Upper lobe of left lung (tissue), 4 donors: ENCODE measurements around the gene CES2.

Experiments
- EP300 ChIP-seq, 4 donors: sonication (generic); formaldehyde crosslinking; IDR thresholded peaks; one replicate each; pipeline ENCODE4 v1.5.1; 2017; ENCODE audit warnings: antibody characterized with exemption in 4 of 4, control low read depth in 2 of 4
- POLR2A ChIP-seq, 4 donors: fragments of 450-650 bp; IDR thresholded peaks; one replicate each; pipeline ENCODE4 v1.5.1; 2016 to 2017; ENCODE audit warnings: antibody characterized with exemption in 4 of 4, mild to moderate bottlenecking in 2 of 4
- POLR2AphosphoS5 ChIP-seq, 2 donors: sonication (generic); formaldehyde crosslinking; IDR thresholded peaks; one replicate each; pipeline ENCODE4 v1.5.1; 2017; ENCODE audit warnings: antibody characterized with exemption in 2 of 2
- TF ChIP-seq, protein P1 (sequence below), 6 experiments: fragments of 450-650 bp in 4 of 6; fragments of 200-600 bp in 2 of 6; sonication (generic) in 2 of 6; IDR thresholded peaks; one replicate each; pipeline ENCODE4 v1.5.1; 2016 to 2019; ENCODE audit warnings: antibody characterized with exemption in 6 of 6

DNA sequence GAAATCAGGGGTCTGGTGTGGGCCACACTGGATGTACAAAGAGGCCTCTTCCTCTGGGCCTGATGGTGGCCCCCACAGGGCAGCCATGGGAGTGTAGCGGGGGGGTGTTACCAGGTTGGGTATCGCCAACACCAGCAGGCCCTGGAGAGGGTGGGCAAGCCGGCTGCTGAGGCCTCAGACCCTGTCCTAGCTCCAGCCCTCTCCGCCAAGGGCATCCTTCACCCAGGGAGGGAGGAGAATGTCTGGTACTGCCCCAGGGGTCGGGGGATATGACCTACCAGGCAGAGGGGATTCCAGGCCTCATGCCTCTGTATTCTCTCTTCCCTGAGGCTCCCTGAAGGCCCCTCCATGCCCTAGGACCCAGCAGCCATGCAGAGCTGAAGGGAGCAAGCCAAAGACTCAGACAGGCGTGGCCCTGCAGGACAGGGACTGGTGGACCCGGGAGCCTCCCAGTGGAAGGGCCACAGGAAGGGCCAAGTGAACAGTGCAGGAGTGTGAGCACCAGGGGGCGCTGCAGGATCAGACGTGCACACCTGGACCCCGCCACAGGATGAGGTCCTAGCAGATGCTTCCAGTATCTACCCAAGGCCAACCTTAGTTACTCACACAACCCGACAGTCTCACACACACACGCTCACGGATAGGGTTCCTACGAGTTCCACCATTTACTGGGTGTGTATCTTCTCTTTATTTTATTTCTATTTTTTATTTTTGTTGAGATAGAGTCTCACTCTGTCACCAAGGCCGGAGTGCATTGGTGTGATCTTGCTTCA lies 42.2 kb downstream of the CES2 start:
- TF ChIP-seq POLR2A (IDR thresholded peaks at IDR 0.05) = no peak
- TF ChIP-seq, protein P1, sequence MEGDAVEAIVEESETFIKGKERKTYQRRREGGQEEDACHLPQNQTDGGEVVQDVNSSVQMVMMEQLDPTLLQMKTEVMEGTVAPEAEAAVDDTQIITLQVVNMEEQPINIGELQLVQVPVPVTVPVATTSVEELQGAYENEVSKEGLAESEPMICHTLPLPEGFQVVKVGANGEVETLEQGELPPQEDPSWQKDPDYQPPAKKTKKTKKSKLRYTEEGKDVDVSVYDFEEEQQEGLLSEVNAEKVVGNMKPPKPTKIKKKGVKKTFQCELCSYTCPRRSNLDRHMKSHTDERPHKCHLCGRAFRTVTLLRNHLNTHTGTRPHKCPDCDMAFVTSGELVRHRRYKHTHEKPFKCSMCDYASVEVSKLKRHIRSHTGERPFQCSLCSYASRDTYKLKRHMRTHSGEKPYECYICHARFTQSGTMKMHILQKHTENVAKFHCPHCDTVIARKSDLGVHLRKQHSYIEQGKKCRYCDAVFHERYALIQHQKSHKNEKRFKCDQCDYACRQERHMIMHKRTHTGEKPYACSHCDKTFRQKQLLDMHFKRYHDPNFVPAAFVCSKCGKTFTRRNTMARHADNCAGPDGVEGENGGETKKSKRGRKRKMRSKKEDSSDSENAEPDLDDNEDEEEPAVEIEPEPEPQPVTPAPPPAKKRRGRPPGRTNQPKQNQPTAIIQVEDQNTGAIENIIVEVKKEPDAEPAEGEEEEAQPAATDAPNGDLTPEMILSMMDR (IDR thresholded peaks at IDR 0.05) = peak; percentile 95 to 99 (median 97)
- TF ChIP-seq EP300 (IDR thresholded peaks at IDR 0.05) = no peak
- no peak for TF ChIP-seq POLR2AphosphoS5 (IDR thresholded peaks at IDR 0.05)
